Stimulated activated CD8-positive, alpha-beta memory T cell treated with anti-CD3 and anti-CD28 coated beads, Interleukin-4, amount 100 ng/mL, for 48 hours (primary cell): ENCODE results near the gene GPD1.
A peak's percentile ranks its signal among the peaks of the same experiment; 100 is the strongest.

ENCODE experiments used
- DNase-seq: peaks from one replicate; pipeline ENCODE4 v3.0.0-alpha.2; 2020

Gene GPD1

GRCh38 chr12:50102646-50103309 lies 1.0 kb upstream of the GPD1 start:
- no peak for DNase-seq

- no peak for DNase-seq
These were observed 457 bp upstream of the GPD1 start for GRCh38 chr12:50103351-50103750.

- DNase-seq, result no peak
These were observed 884 bp downstream of the GPD1 start for GRCh38 chr12:50104417-50105366.

- DNase-seq, result no peak
These were observed 2.2 kb downstream of the GPD1 start for GRCh38 chr12:50105913-50106450.

GRCh38 chr12:50106907-50107306 lies 3.1 kb downstream of the GPD1 start:
- DNase-seq, result no peak

GRCh38 chr12:50107416-50108268 lies 3.8 kb downstream of the GPD1 start:
- DNase-seq, result no peak

- no peak for DNase-seq
These were observed 5.5 kb downstream of the GPD1 start for GRCh38 chr12:50109319-50109718.

- DNase-seq, result no peak
These were observed 6.4 kb downstream of the GPD1 start for GRCh38 chr12:50110127-50110761.

- DNase-seq, result no peak
These were observed 7.0 kb downstream of the GPD1 start for GRCh38 chr12:50110762-50111351.

- DNase-seq, result no peak
These were observed 7.5 kb downstream of the GPD1 start for GRCh38 chr12:50111395-50111692.

GRCh38 chr12:50111693-50112455 lies 8.1 kb downstream of the GPD1 start, which contains the start of gene COX14:
Gene COX14, plus strand, starts transcription at chr12:50112236. Its CDS starts 7,808 bp downstream, at chr12:50120044.
- peak; percentile 100 for DNase-seq

GRCh38 chr12:50112456-50113218 lies 8.8 kb downstream of the GPD1 start:
- no peak for DNase-seq

GRCh38 chr12:50117057-50117622 lies 13.3 kb downstream of the GPD1 start:
- no peak for DNase-seq

- no peak for DNase-seq
These were observed 15.6 kb downstream of the GPD1 start for GRCh38 chr12:50119387-50119786.

GRCh38 chr12:50120521-50120920 lies 16.7 kb downstream of the GPD1 start:
- DNase-seq, result no peak

- no peak for DNase-seq
These were observed 17.1 kb downstream of the GPD1 start for GRCh38 chr12:50120953-50121352.

- DNase-seq, result no peak
These were observed 17.8 kb downstream of the GPD1 start for GRCh38 chr12:50121641-50122040.

- no peak for DNase-seq
These were observed 19.4 kb downstream of the GPD1 start for GRCh38 chr12:50123203-50123602.

GRCh38 chr12:50127546-50127945 lies 23.7 kb downstream of the GPD1 start:
- DNase-seq, result no peak

GRCh38 chr12:50129290-50129689 lies 25.5 kb downstream of the GPD1 start:
- DNase-seq, result no peak
